Uterus (tissue), 2 donors: ENCODE measurements around the gene CFTR.

Source experiments
- POLR2A ChIP-seq, 2 donors: fragments of 450-650 bp; IDR thresholded peaks; one replicate each; pipeline ENCODE4 v1.6.1; 2016; ENCODE audit warnings: antibody characterized with exemption in 2 of 2, mild to moderate bottlenecking in 1 of 2, moderate library complexity in 1 of 2
- TF ChIP-seq, protein P1 (sequence below), 4 experiments: fragments of 200-600 bp in 2 of 4; fragments of 450-650 bp in 2 of 4; sonication (generic) in 2 of 4; IDR thresholded peaks; one replicate each; pipeline ENCODE4 v1.5.1; 2016 to 2019; ENCODE audit warnings: antibody characterized with exemption in 4 of 4, mild to moderate bottlenecking in 2 of 4, moderate library complexity in 1 of 4

- TF ChIP-seq, protein P1, sequence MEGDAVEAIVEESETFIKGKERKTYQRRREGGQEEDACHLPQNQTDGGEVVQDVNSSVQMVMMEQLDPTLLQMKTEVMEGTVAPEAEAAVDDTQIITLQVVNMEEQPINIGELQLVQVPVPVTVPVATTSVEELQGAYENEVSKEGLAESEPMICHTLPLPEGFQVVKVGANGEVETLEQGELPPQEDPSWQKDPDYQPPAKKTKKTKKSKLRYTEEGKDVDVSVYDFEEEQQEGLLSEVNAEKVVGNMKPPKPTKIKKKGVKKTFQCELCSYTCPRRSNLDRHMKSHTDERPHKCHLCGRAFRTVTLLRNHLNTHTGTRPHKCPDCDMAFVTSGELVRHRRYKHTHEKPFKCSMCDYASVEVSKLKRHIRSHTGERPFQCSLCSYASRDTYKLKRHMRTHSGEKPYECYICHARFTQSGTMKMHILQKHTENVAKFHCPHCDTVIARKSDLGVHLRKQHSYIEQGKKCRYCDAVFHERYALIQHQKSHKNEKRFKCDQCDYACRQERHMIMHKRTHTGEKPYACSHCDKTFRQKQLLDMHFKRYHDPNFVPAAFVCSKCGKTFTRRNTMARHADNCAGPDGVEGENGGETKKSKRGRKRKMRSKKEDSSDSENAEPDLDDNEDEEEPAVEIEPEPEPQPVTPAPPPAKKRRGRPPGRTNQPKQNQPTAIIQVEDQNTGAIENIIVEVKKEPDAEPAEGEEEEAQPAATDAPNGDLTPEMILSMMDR (IDR thresholded peaks at IDR 0.05), result no peak
- TF ChIP-seq POLR2A (IDR thresholded peaks at IDR 0.05), result no peak
These were observed 139.9 kb downstream of the CFTR start for GRCh38 chr7:117619681-117620080.
